ENCODE results near the gene ALG1. TPM values are rescaled to one million over a fixed set of nuclear protein-coding genes. Genes with fewer than 3 reads are reported as not detected.
A peak's percentile ranks its signal among the peaks of the same experiment; 100 is the strongest.

Gene ALG1
- polyA plus RNA-seq, 2 of the 4 experiments (the other 2 are of a cell fraction): 30.9 to 33.4 TPM

GRCh38 chr16:5024632-5025031 lies 47.0 kb upstream of the ALG1 start:
- ATAC-seq (peak; percentile 72 to 83), DNase-seq (ENCODE audit: low read depth in 1 of 2, low spot score in 1 of 2) (peak; percentile 75 to 82), FAIRE-seq (no peak)
- ChIA-PET POLR2A (no interaction called here), CTCF (interaction anchor here (0.7 to 3.1 kb wide), 10 partner anchors 9 to 133 kb away, joined by 3 to 12 read pairs (median 4); partner anchors contain the start of gene NAGPA)
- Histone ChIP-seq H3K4me3 (no peak overlapping the region), H3K4me2 (no peak overlapping the region), H3K4me1 (peaks cover 4% of the 10 kb centered on the region; the same call in 1 of the 3 replicates), H3K9me3 (no peaks in the 10 kb centered on the region), H3K27ac (no peak overlapping the region)
- WGBS (ENCODE audit: missing lambda C conversion rate): 27% methylated on average over 4 of the region's 4 CpGs
- no peak for TF ChIP-seq HOXB13 (CRISPR knock-in tag; IDR thresholded peaks at IDR 0.05; ENCODE audit: low read depth)
- TF ChIP-seq KDM5A (IDR thresholded peaks at IDR 0.05): no peak
- TF ChIP-seq, protein P1, sequence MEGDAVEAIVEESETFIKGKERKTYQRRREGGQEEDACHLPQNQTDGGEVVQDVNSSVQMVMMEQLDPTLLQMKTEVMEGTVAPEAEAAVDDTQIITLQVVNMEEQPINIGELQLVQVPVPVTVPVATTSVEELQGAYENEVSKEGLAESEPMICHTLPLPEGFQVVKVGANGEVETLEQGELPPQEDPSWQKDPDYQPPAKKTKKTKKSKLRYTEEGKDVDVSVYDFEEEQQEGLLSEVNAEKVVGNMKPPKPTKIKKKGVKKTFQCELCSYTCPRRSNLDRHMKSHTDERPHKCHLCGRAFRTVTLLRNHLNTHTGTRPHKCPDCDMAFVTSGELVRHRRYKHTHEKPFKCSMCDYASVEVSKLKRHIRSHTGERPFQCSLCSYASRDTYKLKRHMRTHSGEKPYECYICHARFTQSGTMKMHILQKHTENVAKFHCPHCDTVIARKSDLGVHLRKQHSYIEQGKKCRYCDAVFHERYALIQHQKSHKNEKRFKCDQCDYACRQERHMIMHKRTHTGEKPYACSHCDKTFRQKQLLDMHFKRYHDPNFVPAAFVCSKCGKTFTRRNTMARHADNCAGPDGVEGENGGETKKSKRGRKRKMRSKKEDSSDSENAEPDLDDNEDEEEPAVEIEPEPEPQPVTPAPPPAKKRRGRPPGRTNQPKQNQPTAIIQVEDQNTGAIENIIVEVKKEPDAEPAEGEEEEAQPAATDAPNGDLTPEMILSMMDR (IDR thresholded peaks at IDR 0.05): peak; percentile 42
- TF ChIP-seq ELK1 (IDR thresholded peaks at IDR 0.05; ENCODE audit: low read depth, low read length): no peak
- peak; percentile 38 to 59; a peak in 3 of 5 replicates for TF ChIP-seq RAD21 (conservative IDR thresholded peaks at IDR 0.05 in 1 of 2, IDR thresholded peaks at IDR 0.05 in 1 of 2)
- TF ChIP-seq, protein P2, sequence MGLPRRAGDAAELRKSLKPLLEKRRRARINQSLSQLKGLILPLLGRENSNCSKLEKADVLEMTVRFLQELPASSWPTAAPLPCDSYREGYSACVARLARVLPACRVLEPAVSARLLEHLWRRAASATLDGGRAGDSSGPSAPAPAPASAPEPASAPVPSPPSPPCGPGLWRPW (IDR thresholded peaks at IDR 0.05): no peak
- no peak for TF ChIP-seq MAFK (IDR thresholded peaks at IDR 0.05; ENCODE audit: partially characterized antibody)
- peak; percentile 28; the same call in 1 of the 3 replicates for TF ChIP-seq SMC3 (IDR thresholded peaks at IDR 0.05)

GRCh38 chr16:5025171-5025632 lies 46.4 kb upstream of the ALG1 start:
- Histone ChIP-seq H3K4me2 (no peak overlapping the region), H3K27ac (no peak overlapping the region), H3K9me3 (no peaks in the 10 kb centered on the region), H3K4me3 (no peak overlapping the region), H3K4me1 (peaks cover 4% of the 10 kb centered on the region; the same call in 1 of the 3 replicates)
- ChIA-PET POLR2A (no interaction called here), CTCF (interaction anchor here (0.7 to 3.1 kb wide), 10 partner anchors 9 to 235 kb away, joined by 3 to 12 read pairs (median 4); partner anchors contain the start of gene NAGPA)
- peak; percentile 46 to 49 for DNase-seq (ENCODE audit: low read depth in 1 of 2, low spot score in 1 of 2)
- TF ChIP-seq REST (IDR thresholded peaks at IDR 0.05) (no peak), RAD21 (conservative IDR thresholded peaks at IDR 0.05 in 1 of 2, IDR thresholded peaks at IDR 0.05 in 1 of 2) (peak in 1 of 2 experiments; percentile 31; a peak in 2 of 5 replicates), POLR2A (IDR thresholded peaks at IDR 0.05; ENCODE audit: low read length) (no peak), ATOH8 (CRISPR knock-in tag; IDR thresholded peaks at IDR 0.05; ENCODE audit: low read depth) (no peak), MAFK (IDR thresholded peaks at IDR 0.05; ENCODE audit: partially characterized antibody) (no peak), CEBPB (IDR thresholded peaks at IDR 0.05) (no peak), SMC3 (IDR thresholded peaks at IDR 0.05) (no peak), HDAC2 (IDR thresholded peaks at IDR 0.05) (no peak), HEYL (CRISPR knock-in tag; IDR thresholded peaks at IDR 0.05) (no peak), POLR2AphosphoS2 (conservative IDR thresholded peaks at IDR 0.05; ENCODE audit: low read length) (no peak)
- TF ChIP-seq, protein P1 (IDR thresholded peaks at IDR 0.05): peak; percentile 19; the same call in 1 of the 3 replicates
- TF ChIP-seq, protein P3, sequence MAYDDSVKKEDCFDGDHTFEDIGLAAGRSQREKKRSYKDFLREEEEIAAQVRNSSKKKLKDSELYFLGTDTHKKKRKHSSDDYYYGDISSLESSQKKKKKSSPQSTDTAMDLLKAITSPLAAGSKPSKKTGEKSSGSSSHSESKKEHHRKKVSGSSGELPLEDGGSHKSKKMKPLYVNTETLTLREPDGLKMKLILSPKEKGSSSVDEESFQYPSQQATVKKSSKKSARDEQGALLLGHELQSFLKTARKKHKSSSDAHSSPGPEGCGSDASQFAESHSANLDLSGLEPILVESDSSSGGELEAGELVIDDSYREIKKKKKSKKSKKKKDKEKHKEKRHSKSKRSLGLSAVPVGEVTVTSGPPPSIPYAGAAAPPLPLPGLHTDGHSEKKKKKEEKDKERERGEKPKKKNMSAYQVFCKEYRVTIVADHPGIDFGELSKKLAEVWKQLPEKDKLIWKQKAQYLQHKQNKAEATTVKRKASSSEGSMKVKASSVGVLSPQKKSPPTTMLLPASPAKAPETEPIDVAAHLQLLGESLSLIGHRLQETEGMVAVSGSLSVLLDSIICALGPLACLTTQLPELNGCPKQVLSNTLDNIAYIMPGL (CRISPR knock-in tag; IDR thresholded peaks at IDR 0.05; ENCODE audit: borderline replicate concordance): no peak
- 36% methylated on average over 16 of the region's 17 CpGs for WGBS (ENCODE audit: missing lambda C conversion rate)
- peak; percentile 64 to 86; a peak in 5 of 6 replicates for ATAC-seq
- FAIRE-seq: no peak
